ENCODE results near the gene AFAP1.
A peak's percentile ranks its signal among the peaks of the same experiment; 100 is the strongest.

AFAP1 gene

GRCh38 chr4:7910952-7911578 lies 28.6 kb downstream of the AFAP1 start:
- no peak for DNase-seq

GRCh38 chr4:7910263-7910896 lies 29.3 kb downstream of the AFAP1 start:
- DNase-seq: no peak

- peak in 1 of 2 experiments; percentile 61 for DNase-seq
Observed at GRCh38 chr4:7909463-7910262, 30.0 kb downstream of the AFAP1 start.

- DNase-seq: no peak
Observed at GRCh38 chr4:7908668-7909067, 31.0 kb downstream of the AFAP1 start.

- DNase-seq: no peak
Observed at GRCh38 chr4:7907142-7907541, 32.5 kb downstream of the AFAP1 start.

- DNase-seq: no peak
Observed at GRCh38 chr4:7906171-7906701, 33.4 kb downstream of the AFAP1 start.

GRCh38 chr4:7904952-7905915 lies 34.4 kb downstream of the AFAP1 start:
- DNase-seq: no peak

GRCh38 chr4:7903791-7904516 lies 35.7 kb downstream of the AFAP1 start:
- DNase-seq: no peak

- no peak for DNase-seq
Observed at GRCh38 chr4:7902826-7903225, 36.8 kb downstream of the AFAP1 start.

GRCh38 chr4:7902101-7902553 lies 37.5 kb downstream of the AFAP1 start:
- DNase-seq: no peak

- DNase-seq: no peak
Observed at GRCh38 chr4:7901311-7901885, 38.3 kb downstream of the AFAP1 start.

GRCh38 chr4:7900334-7900909 lies 39.2 kb downstream of the AFAP1 start:
- DNase-seq: no peak

GRCh38 chr4:7899184-7899869 lies 40.3 kb downstream of the AFAP1 start:
- no peak for DNase-seq

GRCh38 chr4:7898385-7898784 lies 41.3 kb downstream of the AFAP1 start:
- no peak for DNase-seq

GRCh38 chr4:7897811-7898210 lies 41.9 kb downstream of the AFAP1 start:
- no peak for DNase-seq

GRCh38 chr4:7894677-7895181 lies 44.9 kb downstream of the AFAP1 start:
- DNase-seq: peak; percentile 80 to 94

- no peak for DNase-seq
Observed at GRCh38 chr4:7894098-7894676, 45.5 kb downstream of the AFAP1 start.

- no peak for DNase-seq
Observed at GRCh38 chr4:7893539-7893938, 46.1 kb downstream of the AFAP1 start.

GRCh38 chr4:7892212-7893019 lies 47.2 kb downstream of the AFAP1 start:
- no peak for DNase-seq
